GM23338 (cell line): Measurements from ENCODE around the gene MTHFR. TPM values are rescaled to one million over a fixed set of nuclear protein-coding genes. Genes with fewer than 3 reads are reported as not detected.

Source experiments
- CREB1 ChIP-seq: fragments of 250-450 bp; sonication (Bioruptor Pico); IDR thresholded peaks from 2 replicates; pipeline ENCODE4 v1.5.0; 2020; ENCODE audit warnings: low read depth, mild to moderate bottlenecking, moderate library complexity
- CTCF ChIP-seq, 2 experiments: fragments of 200-600 bp in 1 of 2; sonication (generic) in 1 of 2; conservative IDR thresholded peaks; 2 replicates each; pipeline versions ENCODE4 v1.5.1 to v1.6.1; 2016 to 2017; ENCODE audit warnings: antibody characterized with exemption in 2 of 2, low read depth in 2 of 2, mild to moderate bottlenecking in 2 of 2, moderate library complexity in 1 of 2
- ETS1 ChIP-seq: IDR thresholded peaks from 2 replicates; pipeline ENCODE4 v1.6.1; 2016; ENCODE audit warnings: antibody characterized with exemption
- JUNB ChIP-seq: IDR thresholded peaks from one replicate; pipeline ENCODE4 v1.6.1; 2016; ENCODE audit warnings: antibody characterized with exemption; ENCODE audit not compliant: unreplicated experiment
- NANOG ChIP-seq: IDR thresholded peaks from 2 replicates; pipeline ENCODE4 v1.6.1; 2016; ENCODE audit warnings: antibody characterized with exemption, borderline replicate concordance
- POLR2AphosphoS5 ChIP-seq: IDR thresholded peaks from 2 replicates; pipeline ENCODE4 v1.6.1; 2016; ENCODE audit warnings: antibody characterized with exemption, low read depth
- REST ChIP-seq: IDR thresholded peaks from one replicate; pipeline ENCODE4 v1.6.1; 2018; ENCODE audit warnings: antibody characterized with exemption; ENCODE audit not compliant: unreplicated experiment
- ZNF114 ChIP-seq: fragments of 250-450 bp; sonication (Bioruptor Pico); IDR thresholded peaks from 2 replicates; pipeline ENCODE4 v1.5.0; 2020; ENCODE audit warnings: mild to moderate bottlenecking, moderate library complexity
- ZNF462 ChIP-seq: fragments of 250-450 bp; sonication (Bioruptor Pico); IDR thresholded peaks from 2 replicates; pipeline ENCODE4 v1.5.0; 2020; ENCODE audit warnings: mild to moderate bottlenecking, moderate library complexity
- polyA plus RNA-seq: library from polyadenylated mRNA; unstranded; fragments of >200 nt; fragmentation: Nextera tagmentation; extraction: Ambion mirVana; gene quantifications from 2 replicates; pipeline ENCODE4 v1.2.1, GENCODE V29; 2016
- total RNA-seq: library from RNA; depleted of rRNA; stranded (reverse); fragments of >200 nt; shearing (Covaris generic); gene quantifications from 2 replicates; pipeline ENCODE4 v1.2.3, GENCODE V29; 2014

Gene MTHFR
- total and polyA plus RNA-seq, 2 experiments from 2014 or later: 6.9 to 21.6 TPM

- TF ChIP-seq ZNF462 (CRISPR knock-in tag): no peak
- TF ChIP-seq CTCF (conservative IDR thresholded peaks at IDR 0.05; ENCODE audit: low read depth in 2 of 2): no peak
- TF ChIP-seq CREB1 (CRISPR knock-in tag): no peak
- no peak for TF ChIP-seq ETS1
- TF ChIP-seq NANOG: no peak
- TF ChIP-seq JUNB: no peak
- no peak for TF ChIP-seq REST
- no peak for TF ChIP-seq ZNF114
- no peak for TF ChIP-seq POLR2AphosphoS5
Observed at GRCh38 chr1:11790880-11791715, 14.7 kb downstream of the MTHFR start (continued).
